Activated naive CD4-positive, alpha-beta T cell (primary cell): ENCODE measurements around the gene ACTL8.
"Not testable (repeated sequence)": the region's sequence is repeated elsewhere in the genome, so short reads cannot be mapped to it uniquely, and the experiment has no call there.

Source experiments
- DNase-seq, 4 experiments: peaks; one replicate each; lab custom pipeline; 2025; lab: John Stamatoyannopoulos, UW

The ACTL8 gene

DNA sequence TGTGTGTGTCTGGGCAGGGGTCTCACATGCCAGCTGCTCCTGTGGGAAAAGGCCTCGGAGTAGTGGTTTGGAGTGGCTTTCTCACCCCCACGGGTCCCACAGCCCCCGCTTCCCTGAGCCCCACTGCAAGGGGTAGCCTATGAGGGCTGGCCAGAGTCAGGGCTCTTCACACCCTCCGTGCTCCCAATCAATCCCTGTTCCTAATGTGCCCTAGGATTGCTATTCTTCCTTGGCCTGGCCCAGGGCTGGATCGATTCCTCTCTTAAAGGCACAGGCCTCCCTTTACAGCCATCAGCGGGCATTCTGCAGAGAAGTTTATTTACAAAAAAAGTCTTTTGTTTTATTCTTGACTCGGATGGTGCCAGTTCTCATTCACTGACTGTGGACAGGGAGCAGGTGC is 19.3 kb upstream of the ACTL8 start:
- no peak for DNase-seq

DNA sequence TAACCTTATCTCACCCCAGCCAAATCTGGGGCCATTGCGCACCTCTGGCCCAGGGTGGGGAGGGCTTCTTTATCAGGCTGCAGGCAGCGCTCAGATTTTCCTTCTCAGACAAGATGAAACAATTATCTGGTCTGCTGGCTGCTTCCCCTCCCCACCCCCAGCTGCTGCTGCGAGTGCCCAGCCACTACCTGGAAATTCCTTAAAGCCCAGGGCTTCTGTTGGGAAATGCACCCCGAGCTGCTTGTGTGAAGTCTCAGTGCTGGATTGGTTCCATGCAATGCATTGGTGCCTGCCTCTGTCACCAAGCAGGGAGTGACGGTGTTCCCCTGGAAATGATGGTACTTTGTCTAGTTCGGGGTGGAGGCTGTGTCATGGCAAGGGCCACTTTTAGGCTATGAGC is 18.5 kb upstream of the ACTL8 start:
- no peak for DNase-seq

DNA sequence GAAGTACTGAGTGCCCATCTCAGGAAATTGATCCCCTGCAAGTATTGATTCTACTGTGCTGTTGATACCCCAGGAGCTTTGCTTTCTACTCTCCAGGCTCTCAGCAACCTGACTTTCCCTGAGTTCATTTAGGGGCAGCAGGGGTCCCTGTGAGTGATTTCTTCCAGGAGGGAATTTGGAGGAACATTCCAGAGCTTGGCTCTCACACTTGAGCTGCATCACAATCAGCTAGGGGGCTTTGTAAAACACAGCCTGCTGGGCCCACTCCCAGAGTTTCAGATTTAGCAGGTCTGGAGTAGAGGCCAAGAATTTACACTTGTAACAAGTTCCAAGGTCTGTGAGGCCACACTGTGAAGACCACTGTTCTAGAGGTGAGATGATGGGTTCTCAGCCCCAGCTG is 16.1 kb upstream of the ACTL8 start:
- no peak for DNase-seq

DNA sequence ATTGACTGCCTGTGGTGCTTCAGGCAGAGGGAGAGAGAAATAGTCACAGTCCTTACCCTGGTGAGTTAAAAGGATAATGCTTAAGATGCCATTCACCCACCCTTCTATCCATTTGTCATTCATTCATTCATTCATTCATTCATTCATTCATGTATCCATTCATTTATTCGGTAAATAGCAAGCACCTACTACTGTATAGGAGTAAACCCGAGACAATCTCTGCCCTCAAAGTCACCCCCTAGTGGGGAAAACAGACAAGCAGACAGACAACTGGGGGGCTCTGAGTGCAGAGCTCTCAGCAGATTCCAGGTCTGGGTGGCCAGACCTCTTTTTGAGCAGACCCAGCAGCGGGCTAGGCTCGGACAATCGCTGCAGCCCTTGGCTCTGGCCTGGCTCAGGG is 14.1 kb upstream of the ACTL8 start:
- DNase-seq: no peak

DNA sequence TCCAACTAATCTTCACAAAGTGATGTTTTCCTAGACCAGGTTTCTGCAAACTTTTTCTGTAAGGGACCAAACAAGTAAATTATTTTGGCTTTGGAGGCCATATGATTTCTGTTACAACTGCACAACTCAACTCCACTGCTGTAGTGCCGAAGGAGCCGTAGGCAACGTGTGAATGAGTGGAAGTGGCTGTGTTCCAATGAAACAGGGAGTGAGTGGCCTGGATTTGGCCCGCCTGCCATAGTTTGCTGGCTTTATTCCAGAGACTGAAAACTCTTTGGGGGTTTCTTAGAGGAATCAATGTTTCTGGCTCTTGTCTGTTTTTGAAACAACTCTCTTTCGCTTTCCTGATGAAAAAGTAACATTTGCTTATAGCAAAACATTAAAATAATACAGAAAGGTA is 12.6 kb upstream of the ACTL8 start:
- DNase-seq: no peak

DNA sequence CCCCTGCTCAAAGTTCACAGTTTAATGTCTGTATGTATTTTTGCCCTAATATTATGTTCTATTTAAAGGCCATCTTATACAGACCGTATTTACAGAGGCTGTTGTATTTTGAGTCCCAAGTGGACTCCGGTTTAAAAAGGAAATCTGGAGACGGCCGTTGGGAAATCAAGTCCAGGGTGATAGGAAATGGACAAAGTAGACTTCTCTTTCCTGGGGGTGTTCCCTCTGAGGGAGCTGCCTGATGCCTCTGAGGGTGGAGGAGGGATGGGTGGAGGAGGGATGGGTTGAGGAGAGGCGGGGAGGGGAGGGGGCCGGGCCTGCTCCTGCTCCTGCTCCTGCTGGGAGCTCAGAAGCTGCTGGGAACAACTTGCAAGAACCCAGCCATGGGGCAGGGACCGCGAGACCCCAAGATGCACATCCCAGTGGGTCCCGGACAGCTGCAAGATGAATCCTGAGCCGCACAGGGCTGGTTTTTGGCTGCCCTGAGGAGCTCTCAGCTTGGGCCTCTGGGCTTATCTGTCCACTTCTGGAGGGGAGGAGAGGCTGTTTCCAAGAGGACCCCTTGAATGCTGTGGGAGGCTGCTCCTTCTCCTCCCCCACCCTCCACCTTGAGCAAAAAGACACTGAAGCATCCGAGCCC is 12.0 kb upstream of the ACTL8 start:
- DNase-seq: no peak

DNA sequence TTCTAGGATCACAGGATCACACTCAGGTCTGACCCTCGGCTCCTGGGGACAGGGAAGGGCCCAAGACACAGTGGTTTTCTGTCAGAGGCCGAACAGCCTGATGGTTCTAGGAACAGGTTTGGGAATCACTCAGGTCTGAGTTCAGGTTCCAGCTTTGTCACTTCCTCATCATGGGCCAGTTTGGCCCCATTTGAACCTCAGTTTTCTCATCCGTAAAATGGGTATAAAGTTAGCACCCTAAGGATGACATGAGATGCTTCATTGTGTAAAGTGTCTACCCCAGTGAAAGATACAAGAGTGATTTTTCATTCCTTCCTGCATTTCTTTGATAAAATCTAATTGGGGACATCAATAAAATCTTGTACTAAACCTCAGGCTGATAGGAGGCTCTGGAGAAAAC is 11.2 kb upstream of the ACTL8 start:
- no peak for DNase-seq

DNA sequence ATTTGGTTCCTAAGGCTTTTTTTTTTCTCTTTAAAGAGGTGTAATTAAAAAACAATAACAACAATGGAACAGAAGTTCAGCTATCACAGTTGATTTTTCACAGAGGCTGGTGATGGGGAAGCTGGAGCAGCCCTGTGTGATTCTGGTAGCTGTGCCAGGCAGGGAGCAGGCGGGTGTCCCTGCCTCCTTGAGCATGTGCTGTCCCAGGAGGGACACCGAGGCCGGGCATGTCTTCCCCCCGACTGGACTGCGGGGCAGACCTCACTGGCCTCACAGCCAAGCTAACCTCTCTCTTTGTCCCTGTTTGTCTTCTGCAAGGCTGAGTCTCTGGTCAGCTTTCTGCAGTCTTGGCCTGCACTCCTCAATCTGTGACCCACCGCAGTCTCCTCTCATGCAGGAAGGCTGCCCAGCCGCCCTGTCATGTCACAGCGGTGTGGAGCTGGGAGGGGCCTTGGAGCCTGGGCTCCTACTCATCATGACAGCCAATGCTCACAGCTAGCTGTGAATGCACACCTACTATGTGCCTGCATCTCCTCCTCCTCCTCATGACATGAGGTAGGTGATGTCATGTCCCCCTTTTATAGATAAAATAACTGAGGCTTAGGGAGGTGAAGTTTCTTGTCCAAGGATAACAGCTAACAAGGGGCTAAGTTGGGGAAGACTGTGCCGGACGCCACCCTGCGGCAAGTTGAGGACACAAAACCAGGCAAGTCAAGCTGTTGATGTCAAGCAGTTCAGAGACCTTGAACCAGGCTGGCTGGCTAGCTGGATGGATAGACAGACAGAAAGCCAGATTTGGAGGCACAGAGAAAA is 10.3 kb upstream of the ACTL8 start:
- DNase-seq: no peak

DNA sequence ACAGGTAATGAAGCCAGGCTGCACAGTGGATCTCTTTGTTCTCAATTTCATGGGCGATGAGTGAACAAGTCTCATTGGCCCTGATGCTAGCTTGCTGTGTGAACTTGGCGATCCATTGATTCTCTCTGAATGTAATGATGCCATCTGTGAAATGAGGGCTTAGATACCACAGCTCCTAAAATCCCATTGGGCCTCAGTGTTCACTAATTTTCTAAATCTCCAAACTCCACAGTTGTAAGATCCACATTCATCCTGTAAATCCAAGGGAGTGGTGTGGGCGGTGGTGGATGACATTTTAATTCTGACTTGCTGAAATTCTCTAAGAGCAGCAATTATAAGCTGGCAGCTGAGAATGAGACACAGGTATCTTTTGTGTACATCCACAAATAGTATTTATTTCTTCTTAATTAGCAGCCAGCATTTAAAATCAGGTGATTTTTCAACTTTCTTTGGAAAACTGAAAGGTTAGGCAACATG is 9.6 kb upstream of the ACTL8 start:
- no peak for DNase-seq

DNA sequence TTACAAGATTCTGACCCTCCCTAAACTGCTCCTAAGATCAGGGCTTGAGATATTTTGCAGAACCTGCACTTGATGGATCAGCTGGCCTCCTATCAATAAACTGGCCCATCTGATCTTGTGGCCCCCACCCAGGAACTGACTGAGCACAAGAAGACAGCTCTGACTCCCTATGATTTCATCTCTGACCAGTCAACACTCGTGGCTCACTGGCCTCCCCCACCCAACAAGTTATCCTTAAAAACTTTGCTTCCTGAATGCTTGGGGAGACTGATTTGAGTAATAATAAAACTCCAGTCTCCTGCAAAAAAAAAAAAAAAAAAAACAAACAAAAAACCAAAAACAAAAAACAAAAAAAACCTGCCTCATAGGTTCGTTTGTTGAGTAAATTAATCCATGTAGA is 8.9 kb upstream of the ACTL8 start:
- DNase-seq: not testable (repeated sequence)

DNA sequence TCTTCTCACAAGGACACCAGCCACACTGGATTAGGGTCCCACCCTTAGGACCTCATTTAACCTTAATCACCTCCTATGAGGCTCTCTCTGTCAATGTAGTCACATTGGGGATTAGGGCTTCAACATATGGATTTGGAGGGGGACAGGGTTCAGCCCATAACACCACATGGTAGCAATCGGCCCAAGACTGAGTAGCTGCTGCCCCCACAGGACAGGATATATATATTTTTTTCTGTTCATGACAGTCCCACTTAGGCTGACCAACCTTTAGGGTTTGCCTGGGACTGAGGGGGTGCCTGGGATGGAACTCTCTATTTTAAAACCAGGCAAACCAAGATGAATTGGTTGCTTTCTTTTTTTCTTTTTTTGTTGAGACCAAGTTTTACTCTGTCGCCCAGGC is 8.2 kb upstream of the ACTL8 start:
- DNase-seq: no peak

DNA sequence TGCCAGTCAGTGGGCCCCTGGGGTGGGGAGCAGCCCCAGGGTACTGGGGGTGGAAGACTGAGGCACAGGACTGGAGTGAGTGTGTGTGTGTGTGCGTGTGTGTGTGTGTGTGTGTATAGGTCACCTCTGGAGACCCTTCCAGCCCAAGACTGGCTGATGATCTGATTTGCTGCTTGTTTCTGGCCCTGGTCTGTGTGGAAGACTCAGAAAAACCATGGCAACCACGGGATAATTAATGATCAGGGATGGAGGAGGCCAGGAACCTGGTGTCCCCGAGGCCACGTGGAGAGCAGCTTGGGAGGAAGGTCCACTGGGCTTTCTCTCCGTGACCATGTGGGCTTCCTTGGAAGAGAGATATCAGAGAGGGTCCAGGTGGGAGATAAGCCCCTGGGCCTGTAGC is 4.8 kb upstream of the ACTL8 start:
- no peak for DNase-seq

DNA sequence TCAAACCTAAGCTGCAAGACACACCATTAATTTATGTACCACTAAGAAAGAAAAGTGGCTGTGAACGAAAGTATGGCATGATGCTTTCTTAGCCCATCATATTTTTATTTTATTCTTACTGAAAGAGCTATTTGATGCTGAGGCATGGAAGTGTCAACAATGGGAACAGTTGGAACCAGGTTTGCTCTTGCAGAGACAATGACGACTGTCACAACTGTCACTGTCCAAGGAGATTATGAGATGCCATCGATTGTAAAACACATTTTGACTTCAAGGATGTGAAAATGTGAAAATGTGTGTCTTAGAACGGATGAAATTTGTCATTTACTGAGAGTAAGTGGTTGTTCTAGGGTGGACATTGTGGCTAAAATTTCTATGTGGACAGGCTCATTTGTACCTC is 2.8 kb upstream of the ACTL8 start:
- DNase-seq: no peak

DNA sequence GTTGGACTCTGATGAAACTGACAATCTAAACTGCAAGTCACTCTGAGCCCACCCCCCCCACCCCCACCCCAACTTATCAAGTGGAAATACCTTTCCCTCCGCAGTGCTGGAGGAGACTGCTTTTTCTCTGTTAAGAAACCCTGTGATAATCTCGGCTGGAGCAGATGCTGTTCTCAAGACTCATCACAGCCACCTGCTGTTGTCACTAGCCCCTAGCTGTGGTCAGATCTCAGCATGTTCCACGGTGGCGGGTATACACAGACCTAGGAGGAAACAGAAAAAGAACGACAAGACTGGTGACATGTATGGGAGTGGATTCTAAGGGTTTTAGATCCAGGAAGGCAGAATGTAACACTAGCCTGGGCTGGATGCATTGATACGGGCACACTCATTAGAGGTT is 2.3 kb downstream of the ACTL8 start:
- DNase-seq: no peak

DNA sequence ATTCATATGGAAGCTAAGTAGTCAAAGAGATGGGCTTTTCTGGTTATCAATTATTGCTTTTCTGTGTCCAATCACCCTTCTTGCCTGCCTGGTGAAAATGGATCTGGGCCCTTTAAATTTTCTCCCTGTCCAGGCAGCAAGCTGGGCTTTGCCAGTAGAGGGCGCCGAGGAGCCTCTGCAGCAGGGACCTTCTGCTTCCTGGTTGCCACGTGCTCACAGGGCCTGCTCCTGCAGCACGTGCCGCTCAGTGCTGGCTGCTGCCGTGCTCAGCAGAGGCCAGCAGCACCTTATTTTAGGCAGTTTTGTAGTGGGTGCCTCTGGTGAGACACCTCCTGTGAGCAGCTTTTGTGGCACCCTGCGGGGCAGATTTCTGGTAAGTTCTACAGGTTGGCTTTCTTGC is 4.0 kb downstream of the ACTL8 start:
- no peak for DNase-seq

DNA sequence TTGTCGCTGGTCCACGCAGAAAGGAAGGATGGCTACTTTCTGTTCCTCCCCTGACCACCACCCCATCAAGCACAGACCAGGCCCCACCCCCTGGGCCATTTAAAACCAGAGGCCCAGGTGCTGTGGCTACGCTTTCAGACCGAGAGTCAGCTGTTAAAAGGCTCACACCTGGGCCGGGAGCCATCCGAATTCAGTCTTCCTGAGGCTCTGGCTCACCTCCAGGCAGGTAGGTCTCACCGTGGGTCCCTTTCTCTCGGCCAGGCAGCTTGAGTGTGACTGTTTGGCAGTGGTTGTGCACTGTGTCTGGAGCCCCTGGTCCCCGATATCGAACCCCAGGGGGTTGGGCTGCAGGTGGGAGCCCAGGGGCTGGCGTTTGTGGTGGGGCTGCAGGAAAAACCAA is 7.2 kb downstream of the ACTL8 start:
- no peak for DNase-seq

DNA sequence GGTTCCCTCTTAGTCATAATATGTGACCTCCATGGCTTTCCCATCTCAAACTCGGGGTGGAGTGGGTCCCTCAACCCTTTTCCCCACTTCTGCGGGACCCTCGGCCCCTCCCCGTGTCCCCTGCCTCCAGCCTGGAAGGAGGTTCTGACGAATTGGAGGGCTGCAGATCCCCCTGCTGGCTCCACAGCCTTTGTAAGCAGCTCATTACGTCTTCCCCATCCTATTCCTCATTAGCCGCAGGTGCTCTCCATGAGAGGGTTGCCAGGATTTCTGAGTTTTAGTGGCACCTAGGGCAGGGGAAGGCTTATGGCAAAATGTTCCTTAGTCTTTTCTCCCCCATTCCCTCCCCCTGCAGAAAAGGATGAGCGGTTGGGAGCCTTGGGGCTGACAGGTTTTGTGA is 8.3 kb downstream of the ACTL8 start:
- DNase-seq: no peak

DNA sequence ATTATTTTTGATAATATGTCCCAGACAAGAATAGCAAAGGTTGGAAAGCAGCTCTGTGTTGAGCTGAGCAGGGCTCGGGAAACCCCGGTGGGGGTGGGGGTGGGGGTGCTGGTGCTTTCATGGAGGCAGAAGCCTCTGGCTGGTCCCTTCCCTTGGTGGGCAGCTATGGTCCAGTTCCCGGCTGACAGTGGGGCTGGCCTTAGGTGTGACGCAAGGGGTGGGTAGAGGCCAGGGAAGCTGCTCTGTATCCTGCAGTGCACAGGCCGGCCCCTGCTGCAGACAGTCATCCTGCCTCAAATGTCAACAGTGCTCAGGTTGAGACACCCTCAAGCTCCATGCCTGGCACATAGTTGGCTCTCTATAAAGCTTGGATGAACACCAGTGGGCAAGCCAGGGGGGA is 8.9 kb downstream of the ACTL8 start:
- no peak for DNase-seq

DNA sequence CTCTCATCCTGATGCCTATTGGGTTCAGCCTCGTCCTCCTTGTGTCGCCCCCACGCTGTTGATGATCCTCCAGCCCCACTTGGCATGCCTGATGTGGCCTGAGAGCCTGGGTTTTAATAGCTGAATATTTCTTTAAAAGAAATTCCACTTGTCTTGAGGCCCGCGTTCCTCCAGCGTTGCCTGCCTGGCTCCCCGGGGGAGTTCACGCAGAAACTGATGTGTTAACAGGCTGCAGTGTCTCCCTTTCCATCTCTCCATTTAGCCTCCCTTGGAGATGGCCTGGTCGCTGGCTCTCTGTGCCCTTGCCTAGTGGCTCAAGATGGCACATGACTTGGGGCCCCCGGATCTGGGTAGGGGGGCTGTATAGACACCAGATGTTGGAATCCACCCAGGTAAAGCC is 9.5 kb downstream of the ACTL8 start:
- no peak for DNase-seq

DNA sequence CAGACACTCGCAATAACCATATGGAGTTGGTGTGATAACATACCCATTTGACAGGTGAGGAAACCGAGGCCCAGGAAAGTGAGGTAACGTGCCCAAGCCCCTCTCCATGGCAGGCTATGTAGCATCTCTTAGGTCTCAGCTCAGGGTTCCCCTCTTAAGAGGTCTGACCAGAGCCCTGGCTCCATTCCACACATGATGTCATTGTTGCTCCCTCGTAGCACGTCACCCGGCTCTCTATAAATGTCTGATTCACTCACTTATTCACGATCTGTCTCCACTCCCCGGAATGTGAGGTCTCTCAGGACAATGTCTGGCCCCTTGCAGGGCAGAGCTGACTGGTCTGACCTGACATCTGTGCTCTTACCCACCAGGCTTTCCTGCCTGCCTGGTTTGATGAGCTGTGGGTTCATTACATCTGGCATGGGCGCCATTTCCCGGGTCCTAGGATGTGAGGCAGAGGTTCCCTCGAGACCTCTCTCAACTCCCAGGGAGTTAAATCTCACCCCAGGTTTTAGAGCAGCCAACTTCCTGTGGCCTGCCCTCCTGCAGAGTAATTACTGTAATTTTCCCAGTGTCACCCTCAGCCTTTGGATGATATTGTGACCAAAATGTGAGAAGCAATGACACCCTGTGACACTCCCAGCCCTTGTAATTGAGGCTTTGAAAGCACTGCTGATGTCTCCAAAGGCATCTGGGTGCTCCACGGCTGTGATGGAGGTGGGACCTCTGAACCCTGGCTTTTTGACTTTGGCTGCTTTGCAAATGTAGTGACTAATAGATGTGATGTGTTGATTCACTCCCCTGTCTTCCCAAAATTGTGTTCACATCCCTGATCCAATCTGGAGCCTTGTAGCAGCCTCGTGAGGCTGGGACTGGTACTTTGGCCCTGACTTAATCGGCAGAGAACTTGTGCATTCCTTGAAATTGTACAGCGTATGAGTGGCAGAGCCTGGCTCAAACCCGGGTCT is 10.6 kb downstream of the ACTL8 start:
- no peak for DNase-seq

DNA sequence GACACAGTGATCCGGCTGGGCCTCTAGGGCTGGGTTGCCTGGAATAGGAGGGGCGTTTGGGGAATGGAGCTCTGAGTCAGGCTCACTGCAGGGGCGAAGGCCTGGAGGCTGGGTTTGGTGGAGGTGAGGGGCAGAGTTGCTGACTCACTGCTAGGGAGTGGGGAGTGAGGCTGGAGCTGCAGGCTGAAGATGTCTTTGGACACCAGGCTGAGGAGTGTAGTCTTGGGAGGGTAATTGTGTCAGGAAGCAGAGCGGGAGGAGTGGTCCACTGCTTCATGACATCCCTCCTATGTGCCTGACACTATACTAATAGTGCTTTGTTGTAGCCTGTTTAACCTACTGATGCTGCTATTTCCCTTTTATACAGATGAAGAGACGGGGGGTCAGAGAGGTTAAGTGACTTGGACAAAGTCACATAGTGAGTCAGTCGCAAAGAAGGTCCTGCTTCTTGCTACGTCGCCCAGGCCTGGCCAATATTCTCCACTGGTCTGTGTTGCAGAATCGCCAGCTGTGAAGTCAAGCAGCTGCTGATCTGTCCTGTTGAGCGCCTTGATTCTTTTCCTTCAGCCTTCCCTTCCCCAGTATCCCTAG is 13.6 kb downstream of the ACTL8 start:
- DNase-seq: no peak

DNA sequence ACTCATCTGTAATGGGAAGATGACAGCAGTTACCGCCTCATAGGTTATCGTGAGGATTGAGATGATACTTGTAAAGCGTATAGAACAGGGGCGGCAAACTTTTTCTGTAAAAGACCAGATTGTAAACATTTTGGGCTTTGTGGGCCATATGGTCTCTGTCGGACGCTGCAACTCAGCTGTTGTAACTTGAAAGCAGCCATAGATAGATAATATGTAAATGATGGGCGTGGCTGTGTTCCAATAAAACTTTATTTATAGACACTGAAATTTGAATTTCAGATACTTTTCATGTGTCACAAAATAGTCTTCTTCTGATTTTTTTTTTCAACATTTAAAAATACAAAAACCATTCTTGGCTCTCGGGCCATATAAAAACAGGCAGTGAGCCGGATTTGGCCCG is 15.8 kb downstream of the ACTL8 start:
- no peak for DNase-seq
